ENCODE data around the gene C2orf72. TPM values are rescaled to one million over a fixed set of nuclear protein-coding genes. Genes with fewer than 3 reads are reported as not detected.

The C2orf72 gene
- total and polyA plus RNA-seq, 2 of the 13 experiments (the other 11 are each of a cell fraction or from before 2014, with no cell fraction given): 147 to 203 TPM

GRCh38 chr2:231037731-231038482, 584 bp downstream of the C2orf72 start (continued):
- TF ChIP-seq ZBED4 (CRISPR knock-in tag; IDR thresholded peaks at IDR 0.05; ENCODE audit: borderline replicate concordance) (peak; percentile 37; the same call in 1 of the 2 replicates), E2F1 (CRISPR knock-in tag; IDR thresholded peaks at IDR 0.05) (no peak), ZNF704 (CRISPR knock-in tag; IDR thresholded peaks at IDR 0.05; ENCODE audit: borderline replicate concordance) (no peak; the same call in 1 of the 2 replicates), ZNF703 (CRISPR knock-in tag; IDR thresholded peaks at IDR 0.05; ENCODE audit: borderline replicate concordance) (no peak), ZSCAN22 (CRISPR knock-in tag; IDR thresholded peaks at IDR 0.05) (no peak), MIER2 (CRISPR knock-in tag; IDR thresholded peaks at IDR 0.05) (no peak), ZNF615 (CRISPR knock-in tag; IDR thresholded peaks at IDR 0.05; ENCODE audit: borderline replicate concordance) (no peak), PRPF4 (IDR thresholded peaks at IDR 0.05; ENCODE audit: low read depth, low read length, poor library complexity, severe bottlenecking) (no peak), PBX2 (CRISPR knock-in tag; IDR thresholded peaks at IDR 0.05) (no peak), PLSCR1 (CRISPR knock-in tag; IDR thresholded peaks at IDR 0.05; ENCODE audit: borderline replicate concordance) (no peak), ZBTB42 (CRISPR knock-in tag; IDR thresholded peaks at IDR 0.05) (no peak), ZNF567 (CRISPR knock-in tag; IDR thresholded peaks at IDR 0.05; ENCODE audit: borderline replicate concordance) (no peak), SUZ12 (IDR thresholded peaks at IDR 0.05; ENCODE audit: low read depth, low read length) (no peak), ZNF788 (CRISPR knock-in tag; IDR thresholded peaks at IDR 0.05; ENCODE audit: borderline replicate concordance) (peak; percentile 27; the same call in 1 of the 2 replicates), TBX2 (CRISPR knock-in tag; IDR thresholded peaks at IDR 0.05; ENCODE audit: borderline replicate concordance) (no peak), ZNF562 (CRISPR knock-in tag; IDR thresholded peaks at IDR 0.05; ENCODE audit: borderline replicate concordance) (no peak), HOXA3 (CRISPR knock-in tag; IDR thresholded peaks at IDR 0.05) (no peak; the same call in 1 of the 2 replicates), REL (CRISPR knock-in tag; conservative IDR thresholded peaks at IDR 0.05) (no peak), RFXAP (CRISPR knock-in tag; IDR thresholded peaks at IDR 0.05; ENCODE audit: borderline replicate concordance) (0 out of 2 replicates have a peak, but pooled peaks have one; percentile 6), ZNF414 (CRISPR knock-in tag; IDR thresholded peaks at IDR 0.05) (no peak)

Measured in HepG2 (cell line).